ENCODE measurements around the gene STS.
"Not testable (repeated sequence)": the region's sequence is repeated elsewhere in the genome, so short reads cannot be mapped to it uniquely, and the experiment has no call there.

STS gene

DNA sequence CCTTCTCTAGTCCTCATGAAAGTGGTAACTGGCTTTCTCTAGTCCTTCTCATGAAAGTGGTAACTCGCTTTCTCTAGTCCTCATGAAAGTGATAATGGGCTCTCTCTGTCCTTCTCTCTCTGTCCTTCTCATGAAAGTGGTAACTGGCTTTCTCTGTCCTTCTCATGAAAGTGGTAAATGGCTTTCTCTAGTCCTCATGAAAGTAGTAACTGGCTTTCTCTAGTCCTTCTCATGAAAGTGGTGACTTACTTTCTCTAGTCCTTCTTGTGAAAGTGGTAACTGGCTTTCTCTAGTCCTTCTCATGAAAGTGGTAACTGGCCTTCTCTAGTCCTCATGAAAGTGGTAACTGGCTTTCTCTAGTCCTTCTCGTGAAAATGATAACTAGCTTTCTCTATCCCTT is 31.3 kb downstream of the STS start:
- not testable (repeated sequence) for H2BK120ac ChIP-seq (ENCODE audit: low read depth, low read length); H2AFZ ChIP-seq (ENCODE audit: low read length); H3K36me3 ChIP-seq (replicated peaks in 1 of 2; ENCODE audit: control insufficient read depth in 2 of 2, insufficient read depth in 2 of 2, low read length in 2 of 2); H2BK15ac ChIP-seq (ENCODE audit: low read length); H3K9me3 ChIP-seq (replicated peaks in 1 of 2; ENCODE audit: control insufficient read depth in 2 of 2, insufficient read depth in 1 of 2, low read depth in 1 of 2, low read length in 2 of 2); H3K23ac ChIP-seq (ENCODE audit: low read depth, low read length, poor library complexity); H2BK5ac ChIP-seq (ENCODE audit: low read length); H3K4me1 ChIP-seq (ENCODE audit: control insufficient read depth in 2 of 2, insufficient read depth in 1 of 2, low read depth in 1 of 2, low read length in 2 of 2); H3K4me3 ChIP-seq (ENCODE audit: low read length in 2 of 2); H2AK5ac ChIP-seq (ENCODE audit: low read depth, low read length); H3K4me2 ChIP-seq (ENCODE audit: insufficient read depth, low read length, poor library complexity, severe bottlenecking); DNase-seq (ENCODE audit: low spot score); H3K18ac ChIP-seq (ENCODE audit: low read length); H3K14ac ChIP-seq (ENCODE audit: low read length); H4K91ac ChIP-seq (ENCODE audit: low read depth, low read length, poor library complexity); H3K4ac ChIP-seq (ENCODE audit: low read length); H2BK12ac ChIP-seq (ENCODE audit: low read length); H3K27me3 ChIP-seq (ENCODE audit: control insufficient read depth in 3 of 3, insufficient read depth in 3 of 3, low read depth in 1 of 3, low read length in 3 of 3); H3K27ac ChIP-seq (replicated peaks; ENCODE audit: low read length); H3K9ac ChIP-seq (ENCODE audit: low read depth, low read length, poor library complexity); H4K8ac ChIP-seq (ENCODE audit: low read depth, low read length); H3K79me1 ChIP-seq (ENCODE audit: low read depth, low read length)
- no CpG with 5 or more reads among the region's 2 CpGs for WGBS, 2 donors (ENCODE audit: extremely low coverage in 2 of 2, insufficient read length in 2 of 2, insufficient replicate concordance in 1 of 2)

- H3K4me1 ChIP-seq (ENCODE audit: control insufficient read depth in 2 of 2, insufficient read depth in 1 of 2, low read depth in 1 of 2, low read length in 2 of 2) = no peaks in the 10 kb centered on the region
- H2BK5ac ChIP-seq (ENCODE audit: low read length) = no peak overlapping the region
- H3K36me3 ChIP-seq (replicated peaks in 1 of 2; ENCODE audit: control insufficient read depth in 2 of 2, insufficient read depth in 2 of 2, low read length in 2 of 2) = no peaks in the 10 kb centered on the region
- no peak overlapping the region for H4K8ac ChIP-seq (ENCODE audit: low read depth, low read length)
- H3K27ac ChIP-seq (replicated peaks; ENCODE audit: low read length) = no peak overlapping the region
- no peak overlapping the region for H3K18ac ChIP-seq (ENCODE audit: low read length)
- no peak overlapping the region for H2AK5ac ChIP-seq (ENCODE audit: low read depth, low read length)
- WGBS, 2 donors (ENCODE audit: extremely low coverage in 2 of 2, insufficient read length in 2 of 2, insufficient replicate concordance in 1 of 2) = no CpG with 5 or more reads among the region's 2 CpGs
- H3K27me3 ChIP-seq (ENCODE audit: control insufficient read depth in 3 of 3, insufficient read depth in 3 of 3, low read depth in 1 of 3, low read length in 3 of 3) = no peaks in the 10 kb centered on the region
- no peak overlapping the region for H4K91ac ChIP-seq (ENCODE audit: low read depth, low read length, poor library complexity)
- H3K14ac ChIP-seq (ENCODE audit: low read length) = no peak overlapping the region
- H2BK15ac ChIP-seq (ENCODE audit: low read length) = no peak overlapping the region
- DNase-seq (ENCODE audit: low spot score) = no peak
- no peaks in the 10 kb centered on the region for H3K9me3 ChIP-seq (replicated peaks in 1 of 2; ENCODE audit: control insufficient read depth in 2 of 2, insufficient read depth in 1 of 2, low read depth in 1 of 2, low read length in 2 of 2)
- no peak overlapping the region for H3K4ac ChIP-seq (ENCODE audit: low read length)
- no peak overlapping the region for H3K23ac ChIP-seq (ENCODE audit: low read depth, low read length, poor library complexity)
- no peak overlapping the region for H2AFZ ChIP-seq (ENCODE audit: low read length)
- H3K4me2 ChIP-seq (ENCODE audit: insufficient read depth, low read length, poor library complexity, severe bottlenecking) = no peak overlapping the region
- no peaks in the 10 kb centered on the region for H3K79me1 ChIP-seq (ENCODE audit: low read depth, low read length)
- no peak overlapping the region for H3K9ac ChIP-seq (ENCODE audit: low read depth, low read length, poor library complexity)
- no peak overlapping the region for H2BK12ac ChIP-seq (ENCODE audit: low read length)
- H2BK120ac ChIP-seq (ENCODE audit: low read depth, low read length) = no peak overlapping the region
- no peak overlapping the region for H3K4me3 ChIP-seq (ENCODE audit: low read length in 2 of 2)
Measured at GRCh38 chrX:7179446-7179845, 31.9 kb downstream of the STS start.

DNA sequence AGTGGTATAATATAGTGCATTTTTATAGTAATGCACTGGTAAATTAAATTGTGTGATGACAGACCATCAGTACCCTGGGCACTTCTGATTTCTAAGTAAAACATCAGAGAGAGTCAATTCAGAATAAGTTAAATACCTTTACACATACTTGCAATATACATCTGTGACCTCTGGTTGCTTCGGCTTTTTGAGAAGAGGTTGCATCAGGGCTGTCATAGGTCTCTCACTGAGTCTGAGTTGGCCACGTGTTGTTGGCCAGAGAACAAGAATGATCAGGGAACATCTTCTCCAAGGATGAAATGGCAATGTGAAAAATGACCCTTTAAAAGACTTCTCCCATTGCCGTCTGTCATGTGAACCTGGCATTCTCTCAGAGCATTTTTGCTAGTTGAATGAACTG is 37.3 kb downstream of the STS start:
- Histone ChIP-seq H3K36me3 (replicated peaks in 1 of 2; ENCODE audit: control insufficient read depth in 2 of 2, insufficient read depth in 2 of 2, low read length in 2 of 2) (no peaks in the 10 kb centered on the region), H3K18ac (ENCODE audit: low read length) (no peak overlapping the region), H3K4me2 (ENCODE audit: insufficient read depth, low read length, poor library complexity, severe bottlenecking) (no peak overlapping the region), H3K27me3 (ENCODE audit: control insufficient read depth in 3 of 3, insufficient read depth in 3 of 3, low read depth in 1 of 3, low read length in 3 of 3) (no peaks in the 10 kb centered on the region), H2BK5ac (ENCODE audit: low read length) (no peak overlapping the region), H3K79me1 (ENCODE audit: low read depth, low read length) (no peaks in the 10 kb centered on the region), H2BK12ac (ENCODE audit: low read length) (no peak overlapping the region), H4K8ac (ENCODE audit: low read depth, low read length) (no peak overlapping the region), H3K23ac (ENCODE audit: low read depth, low read length, poor library complexity) (no peak overlapping the region), H2BK120ac (ENCODE audit: low read depth, low read length) (no peak overlapping the region), H2AFZ (ENCODE audit: low read length) (no peak overlapping the region), H3K27ac (replicated peaks; ENCODE audit: low read length) (no peak overlapping the region), H3K9me3 (replicated peaks in 1 of 2; ENCODE audit: control insufficient read depth in 2 of 2, insufficient read depth in 1 of 2, low read depth in 1 of 2, low read length in 2 of 2) (no peaks in the 10 kb centered on the region), H4K91ac (ENCODE audit: low read depth, low read length, poor library complexity) (no peak overlapping the region), H3K14ac (ENCODE audit: low read length) (no peak overlapping the region), H2AK5ac (ENCODE audit: low read depth, low read length) (no peak overlapping the region), H3K4me3 (ENCODE audit: low read length in 2 of 2) (no peak overlapping the region), H3K4me1 (ENCODE audit: control insufficient read depth in 2 of 2, insufficient read depth in 1 of 2, low read depth in 1 of 2, low read length in 2 of 2) (peaks cover 0 to 2% of the 10 kb centered on the region in 2 donors), H2BK15ac (ENCODE audit: low read length) (no peak overlapping the region), H3K4ac (ENCODE audit: low read length) (no peak overlapping the region), H3K9ac (ENCODE audit: low read depth, low read length, poor library complexity) (no peak overlapping the region)
- no CpG with 5 or more reads among the region's 3 CpGs for WGBS, 2 donors (ENCODE audit: extremely low coverage in 2 of 2, insufficient read length in 2 of 2, insufficient replicate concordance in 1 of 2)
- DNase-seq (ENCODE audit: low spot score) = no peak

DNA sequence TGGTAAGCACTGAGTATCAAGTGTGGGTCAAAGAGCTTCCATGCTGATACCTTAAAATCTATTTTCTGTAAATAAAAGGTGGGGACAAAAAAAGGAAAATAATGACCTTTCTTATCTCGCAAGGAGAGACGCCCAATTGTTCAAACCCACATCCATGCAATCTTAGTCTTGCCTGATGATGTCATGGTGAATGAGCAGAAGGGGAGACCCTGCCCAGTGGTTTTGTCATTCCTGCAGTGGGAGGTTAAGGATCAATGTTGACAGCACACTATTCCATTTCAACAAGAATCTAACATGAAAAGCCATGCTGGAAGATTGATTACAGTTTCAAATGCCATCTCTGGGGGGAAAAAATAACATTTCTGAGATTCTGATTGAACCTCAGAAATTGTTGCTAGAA is 41.2 kb downstream of the STS start:
- Histone ChIP-seq H2BK12ac (ENCODE audit: low read length) (no peak overlapping the region), H3K4ac (ENCODE audit: low read length) (no peak overlapping the region), H3K14ac (ENCODE audit: low read length) (no peak overlapping the region), H3K18ac (ENCODE audit: low read length) (no peak overlapping the region), H3K4me3 (ENCODE audit: low read length in 2 of 2) (no peak overlapping the region), H4K91ac (ENCODE audit: low read depth, low read length, poor library complexity) (no peak overlapping the region), H3K79me1 (ENCODE audit: low read depth, low read length) (no peaks in the 10 kb centered on the region), H3K9ac (ENCODE audit: low read depth, low read length, poor library complexity) (no peak overlapping the region), H3K23ac (ENCODE audit: low read depth, low read length, poor library complexity) (no peak overlapping the region), H3K4me1 (ENCODE audit: control insufficient read depth in 2 of 2, insufficient read depth in 1 of 2, low read depth in 1 of 2, low read length in 2 of 2) (peaks cover 0 to 2% of the 10 kb centered on the region in 2 donors), H2BK120ac (ENCODE audit: low read depth, low read length) (no peak overlapping the region), H4K8ac (ENCODE audit: low read depth, low read length) (no peak overlapping the region), H2AK5ac (ENCODE audit: low read depth, low read length) (no peak overlapping the region), H3K9me3 (replicated peaks in 1 of 2; ENCODE audit: control insufficient read depth in 2 of 2, insufficient read depth in 1 of 2, low read depth in 1 of 2, low read length in 2 of 2) (no peaks in the 10 kb centered on the region), H2BK15ac (ENCODE audit: low read length) (no peak overlapping the region), H2AFZ (ENCODE audit: low read length) (no peak overlapping the region), H2BK5ac (ENCODE audit: low read length) (no peak overlapping the region), H3K27me3 (ENCODE audit: control insufficient read depth in 3 of 3, insufficient read depth in 3 of 3, low read depth in 1 of 3, low read length in 3 of 3) (no peaks in the 10 kb centered on the region), H3K27ac (replicated peaks; ENCODE audit: low read length) (no peak overlapping the region), H3K4me2 (ENCODE audit: insufficient read depth, low read length, poor library complexity, severe bottlenecking) (no peak overlapping the region), H3K36me3 (replicated peaks in 1 of 2; ENCODE audit: control insufficient read depth in 2 of 2, insufficient read depth in 2 of 2, low read length in 2 of 2) (no peaks in the 10 kb centered on the region)
- no peak for DNase-seq (ENCODE audit: low spot score)
- WGBS, 2 donors (ENCODE audit: extremely low coverage in 2 of 2, insufficient read length in 2 of 2, insufficient replicate concordance in 1 of 2) = no CpG with 5 or more reads among the region's 2 CpGs

All from neuronal stem cell (in vitro differentiated cells).